Gastrocnemius medialis (tissue), 4 donors: Measurements from ENCODE around the gene BMPR1A.

ENCODE experiments used
- CTCF ChIP-seq, 5 experiments: fragments of 450-650 bp in 3 of 5; fragments of 200-600 bp in 2 of 5; sonication (generic) in 2 of 5; IDR thresholded peaks in 4 of 5; conservative IDR thresholded peaks in 1 of 5; 1 replicate in 4 of 5; 2 replicates in 1 of 5; pipeline ENCODE4 v1.5.1; 2016 to 2019; ENCODE audit warnings: antibody characterized with exemption in 5 of 5, mild to moderate bottlenecking in 3 of 5, moderate library complexity in 3 of 5
- POLR2A ChIP-seq, 2 donors: fragments of 450-650 bp; IDR thresholded peaks; one replicate each; pipeline ENCODE4 v1.6.1; 2017; ENCODE audit warnings: antibody characterized with exemption in 2 of 2, mild to moderate bottlenecking in 2 of 2, moderate library complexity in 2 of 2

GRCh38 chr10:86889997-86890396, 133.6 kb downstream of the BMPR1A start:
- no peak for TF ChIP-seq CTCF (IDR thresholded peaks at IDR 0.05 in 4 of 5, conservative IDR thresholded peaks at IDR 0.05 in 1 of 5)
- no peak for TF ChIP-seq POLR2A (IDR thresholded peaks at IDR 0.05)
